HG02938 (cell line): ENCODE results near the gene TFEB.

Experiments
- ATAC-seq: cut with Tn5 transposase; IDR thresholded peaks from one replicate; pipeline ENCODE4 v1.9.1; 2021; ENCODE audit warnings: mild to moderate bottlenecking, moderate library complexity; ENCODE audit not compliant: unreplicated experiment

The TFEB gene

GRCh38 chr6:41735427-41736185 is at the start of gene TFEB:
Gene TFEB (minus strand): TSS chr6:41735608. CDS start chr6:41691213, 44,395 bp downstream.
- ATAC-seq, result peak; percentile 39

GRCh38 chr6:41784581-41785171 is 49.3 kb upstream of the TFEB start:
- ATAC-seq, result no peak

GRCh38 chr6:41783106-41783780 is 47.8 kb upstream of the TFEB start:
- ATAC-seq, result no peak

GRCh38 chr6:41781366-41781730 is 45.9 kb upstream of the TFEB start:
- ATAC-seq, result no peak

- no peak for ATAC-seq
Measured at GRCh38 chr6:41780551-41781365, 45.4 kb upstream of the TFEB start, which contains the start of gene PRICKLE4. Gene PRICKLE4 (plus strand): TSS chr6:41780782. CDS start chr6:41783474, 2,692 bp downstream.

- ATAC-seq, result peak; percentile 97
Measured at GRCh38 chr6:41779788-41780550, 44.6 kb upstream of the TFEB start, which contains the start of gene FRS3. Gene FRS3 (minus strand): TSS chr6:41779900. CDS start chr6:41776987, 2,913 bp downstream.

GRCh38 chr6:41779336-41779735 is 43.9 kb upstream of the TFEB start:
- ATAC-seq, result peak; percentile 21

GRCh38 chr6:41778895-41779294 is 43.5 kb upstream of the TFEB start:
- no peak for ATAC-seq

- no peak for ATAC-seq
Measured at GRCh38 chr6:41777551-41778285, 42.3 kb upstream of the TFEB start.

GRCh38 chr6:41775293-41775882 is 40.0 kb upstream of the TFEB start:
- no peak for ATAC-seq

GRCh38 chr6:41774841-41775240 is 39.4 kb upstream of the TFEB start:
- ATAC-seq, result no peak

GRCh38 chr6:41771058-41771983 is 35.9 kb upstream of the TFEB start:
- no peak for ATAC-seq

- no peak for ATAC-seq
Measured at GRCh38 chr6:41770381-41771057, 35.1 kb upstream of the TFEB start.

GRCh38 chr6:41769376-41769775 is 34.0 kb upstream of the TFEB start:
- no peak for ATAC-seq

GRCh38 chr6:41768545-41769308 is 33.3 kb upstream of the TFEB start:
- ATAC-seq, result no peak

GRCh38 chr6:41767112-41767833 is 31.9 kb upstream of the TFEB start:
- ATAC-seq, result no peak
